Sigmoid colon (tissue), 7 donors: ENCODE measurements around the gene PACS2. TPM values are rescaled to one million over a fixed set of nuclear protein-coding genes. Genes with fewer than 3 reads are reported as not detected.

Experiments used
- DNase-seq: peaks from one replicate; pipeline ENCODE4 v3.0.0-alpha.2; 2019
- H3K27ac ChIP-seq, 4 donors: fragments of 200-600 bp; sonication (generic); one replicate each; pipeline ENCODE4 v1.5.1; 2016 to 2019; ENCODE audit warnings: mild to moderate bottlenecking in 1 of 4
- H3K27me3 ChIP-seq, 3 donors: fragments of 200-600 bp; sonication (generic); one replicate each; pipeline ENCODE4 v1.5.1; 2019; ENCODE audit warnings: mild to moderate bottlenecking in 1 of 3
- H3K36me3 ChIP-seq, 4 donors: fragments of 200-600 bp; sonication (generic); one replicate each; pipeline ENCODE4 v1.5.1; 2016 to 2019
- H3K4me1 ChIP-seq, 4 donors: fragments of 200-600 bp; sonication (generic); one replicate each; pipeline ENCODE4 v1.5.1; 2017 to 2019
- H3K4me3 ChIP-seq, 4 donors: fragments of 200-600 bp; sonication (generic); one replicate each; pipeline ENCODE4 v1.5.1; 2017 to 2019; ENCODE audit warnings: mild to moderate bottlenecking in 2 of 4, moderate library complexity in 1 of 4
- H3K9me3 ChIP-seq, 4 donors: fragments of 200-600 bp in 3 of 4; sonication (generic) in 3 of 4; one replicate each; pipeline versions ENCODE4 v1.5.1 to v1.6.1; 2013 to 2019
- CTCF ChIP-seq, 4 experiments: fragments of 450-650 bp in 3 of 4; fragments of 200-600 bp in 1 of 4; IDR thresholded peaks; one replicate each; pipeline ENCODE4 v1.5.1; 2016 to 2019; ENCODE audit warnings: antibody characterized with exemption in 4 of 4, mild to moderate bottlenecking in 3 of 4, moderate library complexity in 2 of 4
- EP300 ChIP-seq, 4 donors: sonication (generic); formaldehyde crosslinking; IDR thresholded peaks; one replicate each; pipeline ENCODE4 v1.6.1; 2017; ENCODE audit warnings: antibody characterized with exemption in 4 of 4
- POLR2A ChIP-seq, 2 donors: fragments of 450-650 bp; IDR thresholded peaks; one replicate each; pipeline ENCODE4 v1.6.1; 2016; ENCODE audit warnings: antibody characterized with exemption in 2 of 2, mild to moderate bottlenecking in 2 of 2, moderate library complexity in 2 of 2
- POLR2AphosphoS5 ChIP-seq, 4 donors: sonication (generic); formaldehyde crosslinking; IDR thresholded peaks; one replicate each; pipeline ENCODE4 v1.6.1; 2017; ENCODE audit warnings: antibody characterized with exemption in 4 of 4
- WGBS, 2 donors: extraction: QIAGEN DNeasy Blood & Tissue Kit; methylation state at CpG; one replicate each; pipeline ENCODE4 v1.1.7; 2013; 5-methylcytosine and 5-hydroxymethylcytosine counted together
- intact Hi-C: fragments of 100-400 bp; cut with DNase I; formaldehyde crosslinking; loops from one replicate; pipeline ENCODE4 v1.15.1; 2023
- polyA plus RNA-seq, 3 donors: library from polyadenylated mRNA; stranded (reverse); fragments of 200-250 nt; gene quantifications; one replicate each; pipeline ENCODE4 v1.2.3, GENCODE V29; 2013
- total RNA-seq, 4 donors: library from RNA; depleted of rRNA; stranded (reverse); fragments of >200 nt; gene quantifications; one replicate each; pipeline ENCODE4 v1.1.0, GENCODE V29; 2016
- donor health status: healthy with polysubstance abuse.
- donor health status: Bipolar disorder and iron deficiency.
- donor health status: healthy.

Gene PACS2
- total and polyA plus RNA-seq, 7 donors: 19.8 to 90.6 (median 46.7) TPM

- Histone ChIP-seq H3K4me1 (peaks cover 0 to 4% (median 0%) of the 10 kb centered on the region in 4 donors), H3K4me3 (no peak overlapping the region), H3K36me3 (peaks cover 0 to 13% (median 0%) of the 10 kb centered on the region in 4 donors), H3K9me3 (no peaks in the 10 kb centered on the region), H3K27ac (no peak overlapping the region), H3K27me3 (no peaks in the 10 kb centered on the region)
- TF ChIP-seq POLR2A (IDR thresholded peaks at IDR 0.05) (no peak), EP300 (IDR thresholded peaks at IDR 0.05) (no peak), POLR2AphosphoS5 (IDR thresholded peaks at IDR 0.05) (no peak), CTCF (IDR thresholded peaks at IDR 0.05) (no peak)
- intact Hi-C loops: loop anchor here (5.0 kb wide), 1 partner anchor 62 kb away; no protein-coding TSS in a partner anchor
- DNase-seq: no peak
- 54 to 78% methylated on average over 4 of the region's 4 CpGs for WGBS, 2 donors
Measured at GRCh38 chr14:105375635-105376057, 61.1 kb downstream of the PACS2 start.

- Histone ChIP-seq H3K36me3 (peaks cover 0 to 24% (median 5%) of the 10 kb centered on the region in 4 donors), H3K4me3 (no peak overlapping the region), H3K27ac (no peak overlapping the region), H3K27me3 (no peaks in the 10 kb centered on the region), H3K4me1 (no peaks in the 10 kb centered on the region), H3K9me3 (no peaks in the 10 kb centered on the region)
- intact Hi-C loops: loop anchor here (5.0 kb wide), 1 partner anchor 61 kb away; no protein-coding TSS in a partner anchor
- WGBS, 2 donors: 90 to 91% methylated on average over 34 of the region's 34 CpGs
- no peak for DNase-seq
- TF ChIP-seq POLR2A (IDR thresholded peaks at IDR 0.05): no peak
- TF ChIP-seq POLR2AphosphoS5 (IDR thresholded peaks at IDR 0.05): no peak
- no peak for TF ChIP-seq EP300 (IDR thresholded peaks at IDR 0.05)
- TF ChIP-seq CTCF (IDR thresholded peaks at IDR 0.05): no peak
Measured at GRCh38 chr14:105376521-105377440, 62.2 kb downstream of the PACS2 start.

- DNase-seq: no peak
- Histone ChIP-seq H3K4me1 (no peaks in the 10 kb centered on the region), H3K4me3 (no peak overlapping the region), H3K36me3 (peaks cover 0 to 33% (median 9%) of the 10 kb centered on the region in 4 donors), H3K9me3 (no peaks in the 10 kb centered on the region), H3K27me3 (no peaks in the 10 kb centered on the region), H3K27ac (no peak overlapping the region)
- intact Hi-C loops: loop anchor here (5.0 kb wide), 1 partner anchor 60 kb away; no protein-coding TSS in a partner anchor
- 93 to 94% methylated on average over 23 of the region's 23 CpGs for WGBS, 2 donors
- TF ChIP-seq POLR2A (IDR thresholded peaks at IDR 0.05): no peak
- TF ChIP-seq CTCF (IDR thresholded peaks at IDR 0.05): no peak
- no peak for TF ChIP-seq EP300 (IDR thresholded peaks at IDR 0.05)
- TF ChIP-seq POLR2AphosphoS5 (IDR thresholded peaks at IDR 0.05): no peak
Measured at GRCh38 chr14:105377555-105378182, 63.1 kb downstream of the PACS2 start.

- intact Hi-C loops: loop anchor here (5.0 kb wide), 1 partner anchor 59 kb away; no protein-coding TSS in a partner anchor
- no peak for DNase-seq
- H3K27me3 ChIP-seq: no peaks in the 10 kb centered on the region
- TF ChIP-seq POLR2A (IDR thresholded peaks at IDR 0.05) (no peak), CTCF (IDR thresholded peaks at IDR 0.05) (no peak), POLR2AphosphoS5 (IDR thresholded peaks at IDR 0.05) (no peak), EP300 (IDR thresholded peaks at IDR 0.05) (no peak)
- WGBS, 2 donors: 66 to 85% methylated on average over 11 of the region's 11 CpGs
- H3K4me3 ChIP-seq: no peak overlapping the region
- H3K27ac ChIP-seq: no peak overlapping the region
- H3K9me3 ChIP-seq: no peaks in the 10 kb centered on the region
- peaks cover 0 to 38% (median 14%) of the 10 kb centered on the region in 4 donors for H3K36me3 ChIP-seq
- H3K4me1 ChIP-seq: no peaks in the 10 kb centered on the region
Measured at GRCh38 chr14:105378199-105378598, 63.7 kb downstream of the PACS2 start.
